HG02943 (cell line): ENCODE measurements around the gene PCDHGC4.
A peak's percentile ranks its signal among the peaks of the same experiment; 100 is the strongest.

ENCODE experiments used
- ATAC-seq: cut with Tn5 transposase; IDR thresholded peaks from one replicate; pipeline ENCODE4 v1.9.1; 2021; ENCODE audit warnings: mild to moderate bottlenecking, low read depth, moderate library complexity; ENCODE audit not compliant: unreplicated experiment

The PCDHGC4 gene

DNA sequence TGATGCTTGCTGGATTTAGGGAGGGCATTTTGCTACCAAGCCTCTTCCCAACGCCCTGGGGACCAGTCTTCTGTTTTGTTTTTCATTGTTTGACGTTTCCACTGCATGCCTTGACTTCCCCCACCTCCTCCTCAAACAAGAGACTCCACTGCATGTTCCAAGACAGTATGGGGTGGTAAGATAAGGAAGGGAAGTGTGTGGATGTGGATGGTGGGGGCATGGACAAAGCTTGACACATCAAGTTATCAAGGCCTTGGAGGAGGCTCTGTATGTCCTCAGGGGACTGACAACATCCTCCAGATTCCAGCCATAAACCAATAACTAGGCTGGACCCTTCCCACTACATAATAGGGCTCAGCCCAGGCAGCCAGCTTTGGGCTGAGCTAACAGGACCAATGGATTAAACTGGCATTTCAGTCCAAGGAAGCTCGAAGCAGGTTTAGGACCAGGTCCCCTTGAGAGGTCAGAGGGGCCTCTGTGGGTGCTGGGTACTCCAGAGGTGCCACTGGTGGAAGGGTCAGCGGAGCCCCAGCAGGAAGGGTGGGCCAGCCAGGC, 27.0 kb downstream of the PCDHGC4 start:
- ATAC-seq, result no peak

DNA sequence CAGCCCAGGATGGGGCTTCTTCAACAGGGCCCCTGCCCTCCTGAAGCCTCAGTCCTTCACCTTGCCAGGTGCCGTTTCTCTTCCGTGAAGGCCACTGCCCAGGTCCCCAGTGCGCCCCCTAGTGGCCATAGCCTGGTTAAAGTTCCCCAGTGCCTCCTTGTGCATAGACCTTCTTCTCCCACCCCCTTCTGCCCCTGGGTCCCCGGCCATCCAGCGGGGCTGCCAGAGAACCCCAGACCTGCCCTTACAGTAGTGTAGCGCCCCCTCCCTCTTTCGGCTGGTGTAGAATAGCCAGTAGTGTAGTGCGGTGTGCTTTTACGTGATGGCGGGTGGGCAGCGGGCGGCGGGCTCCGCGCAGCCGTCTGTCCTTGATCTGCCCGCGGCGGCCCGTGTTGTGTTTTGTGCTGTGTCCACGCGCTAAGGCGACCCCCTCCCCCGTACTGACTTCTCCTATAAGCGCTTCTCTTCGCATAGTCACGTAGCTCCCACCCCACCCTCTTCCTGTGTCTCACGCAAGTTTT, 27.6 kb downstream of the PCDHGC4 start:
- ATAC-seq, result no peak

DNA sequence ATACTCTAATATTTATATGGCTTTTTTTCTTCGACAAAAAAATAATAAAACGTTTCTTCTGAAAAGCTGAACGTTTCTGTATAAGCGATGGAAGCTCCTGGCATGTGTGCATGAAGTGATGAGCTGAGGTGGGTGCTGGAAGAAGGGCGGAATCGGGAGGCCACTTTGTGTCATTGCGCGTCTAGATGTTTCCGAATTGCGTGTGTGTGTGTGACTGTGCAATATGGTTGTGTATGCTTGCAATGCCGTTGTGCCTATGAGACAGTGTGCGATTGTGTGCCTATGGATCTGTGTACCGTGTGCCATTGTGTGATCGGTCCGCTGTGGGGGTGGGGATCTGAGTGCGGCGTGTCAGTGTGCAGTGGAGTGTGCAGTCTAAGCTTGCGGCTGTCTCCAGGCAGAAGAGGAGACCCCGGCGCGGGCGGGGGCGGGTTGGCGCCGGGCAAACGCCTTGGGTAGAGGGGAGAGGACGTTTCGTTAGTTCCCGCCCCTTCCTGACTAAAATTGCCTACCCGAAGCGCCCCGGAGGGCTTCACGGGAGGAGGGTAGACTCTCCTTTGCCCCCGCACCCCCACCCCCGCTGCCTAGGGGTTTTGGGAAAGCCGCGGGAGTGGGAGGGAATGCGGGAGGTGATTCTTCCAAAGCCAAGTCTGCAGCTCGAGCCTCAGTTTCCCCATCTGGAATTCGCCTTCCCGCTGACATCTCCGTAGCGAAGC, 28.2 kb downstream of the PCDHGC4 start:
- ATAC-seq, result no peak

DNA sequence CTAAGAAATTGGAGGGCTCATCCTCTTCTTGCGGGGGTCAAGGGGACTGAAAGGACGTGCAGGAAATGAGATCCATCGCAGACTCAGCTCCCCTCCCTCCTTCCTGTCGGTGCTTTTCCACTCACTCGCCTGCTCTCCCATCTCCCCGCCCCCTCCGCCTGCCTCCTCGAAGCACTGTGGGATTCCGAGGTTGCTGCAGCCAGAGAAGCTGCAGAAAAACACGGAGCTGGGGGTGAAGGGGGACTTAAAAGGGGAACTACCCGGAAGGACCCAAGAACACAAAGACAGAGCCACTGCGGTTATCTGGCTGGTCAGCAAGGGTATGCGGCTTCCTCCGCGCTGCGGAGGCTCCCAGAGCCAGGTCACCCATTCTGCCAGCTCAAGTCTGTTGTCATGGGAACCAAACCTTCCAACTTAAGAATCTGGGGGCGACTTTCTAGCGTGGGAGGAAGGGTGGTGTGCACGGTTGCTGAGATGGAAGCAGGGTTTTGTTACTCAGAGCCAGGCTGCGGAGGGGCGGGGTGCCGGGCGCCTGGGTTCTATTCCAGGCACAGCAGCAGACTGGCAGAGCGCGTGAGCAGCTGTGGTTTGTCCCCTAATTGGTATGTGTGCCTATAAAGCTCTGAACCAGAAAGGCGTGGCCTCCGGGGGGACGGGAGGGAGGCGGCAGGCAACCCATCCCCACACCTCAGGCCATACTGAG, 28.9 kb downstream of the PCDHGC4 start:
- no peak for ATAC-seq

DNA sequence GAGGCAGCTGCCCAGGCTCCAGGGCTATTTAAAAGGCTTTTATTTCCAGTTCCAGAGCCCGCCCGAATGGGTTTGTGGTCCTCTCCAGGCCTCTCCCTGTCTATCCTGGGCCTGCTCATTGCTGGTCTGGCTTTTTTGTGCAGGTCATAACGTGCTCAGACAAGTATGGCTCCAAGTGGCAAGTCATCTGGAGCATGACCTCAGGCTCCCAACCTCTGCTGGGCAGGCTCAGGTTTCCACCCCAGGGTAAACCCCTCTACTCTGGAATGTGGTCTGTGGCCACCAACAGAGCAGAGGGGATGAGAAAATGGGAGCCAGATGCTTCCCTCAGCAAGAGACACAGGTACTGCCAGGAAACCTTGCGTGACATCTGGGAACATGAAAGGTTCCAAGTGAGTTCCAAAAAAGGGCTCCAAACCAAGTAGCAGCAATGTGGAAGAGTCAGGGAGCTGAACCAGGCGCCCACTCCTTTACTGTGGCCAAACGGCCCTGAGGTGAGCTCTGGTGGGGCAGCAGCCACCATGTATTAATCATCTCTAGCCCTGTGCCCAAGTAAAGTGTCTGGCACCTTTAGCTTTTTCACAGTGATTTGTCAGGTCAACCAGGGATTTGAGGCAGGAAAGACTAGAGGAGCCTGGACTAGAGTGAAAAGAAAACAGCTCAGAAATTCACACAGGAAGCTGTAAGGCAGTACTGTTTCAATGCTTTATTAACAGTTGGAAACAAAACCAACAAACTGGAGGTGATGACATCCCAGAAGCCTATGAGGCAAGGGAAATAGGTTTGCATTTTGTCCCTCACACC, 29.7 kb downstream of the PCDHGC4 start:
- ATAC-seq, result no peak

DNA sequence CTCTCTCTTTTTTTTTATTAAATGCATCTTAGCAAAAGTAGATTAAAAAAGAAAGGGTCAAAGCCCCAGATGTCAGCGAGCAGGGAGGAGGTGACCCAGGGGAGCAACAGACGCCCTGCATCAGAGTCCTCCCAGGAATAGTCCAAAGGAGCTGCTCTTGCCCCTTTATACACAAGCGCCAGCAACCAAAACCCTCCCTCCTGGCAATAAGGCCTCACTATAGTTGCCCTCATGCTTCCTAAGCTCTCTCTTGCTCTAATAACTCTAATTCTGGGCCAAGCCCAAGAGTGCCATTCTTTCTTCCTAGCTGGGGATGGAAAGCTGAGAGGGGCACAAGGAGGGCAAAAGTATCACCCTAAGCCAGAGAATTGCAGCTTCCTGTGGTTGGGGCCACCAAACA, 30.3 kb downstream of the PCDHGC4 start:
- no peak for ATAC-seq

DNA sequence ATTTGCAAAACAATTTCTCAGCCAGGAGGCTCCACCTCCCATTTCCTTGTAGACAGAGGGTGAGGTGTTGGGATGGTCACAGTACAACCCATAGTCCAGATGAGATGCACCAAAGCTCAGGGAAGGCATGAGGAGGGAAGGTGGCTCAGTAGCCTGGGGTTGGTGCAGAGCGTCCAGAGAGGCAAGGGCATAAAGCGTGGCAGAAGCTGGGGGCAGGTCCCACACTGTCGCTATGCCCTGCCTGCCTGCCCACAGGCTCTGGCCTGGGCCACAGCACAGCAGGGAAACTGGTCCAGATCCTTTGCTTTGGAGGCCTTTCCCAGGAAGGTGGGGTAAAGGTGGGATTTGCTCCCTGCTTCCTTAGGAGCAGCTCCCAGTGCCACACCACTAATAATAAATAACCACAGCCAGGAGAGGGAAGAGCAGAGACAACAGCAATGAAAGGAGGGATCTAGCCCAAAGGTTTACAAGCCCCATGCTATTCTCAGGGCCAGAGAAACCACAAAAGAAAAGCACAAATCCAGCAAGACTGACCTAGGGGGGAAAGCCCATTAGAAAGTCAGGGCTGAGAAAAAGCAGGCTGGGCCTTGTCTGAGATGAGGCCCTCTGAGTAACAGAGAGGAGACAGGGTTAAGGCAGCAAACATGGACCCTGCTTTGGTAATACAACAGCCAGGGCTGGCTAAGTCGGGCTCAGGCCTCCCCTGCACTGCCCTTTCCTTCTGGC, 31.3 kb downstream of the PCDHGC4 start:
- ATAC-seq, result no peak

DNA sequence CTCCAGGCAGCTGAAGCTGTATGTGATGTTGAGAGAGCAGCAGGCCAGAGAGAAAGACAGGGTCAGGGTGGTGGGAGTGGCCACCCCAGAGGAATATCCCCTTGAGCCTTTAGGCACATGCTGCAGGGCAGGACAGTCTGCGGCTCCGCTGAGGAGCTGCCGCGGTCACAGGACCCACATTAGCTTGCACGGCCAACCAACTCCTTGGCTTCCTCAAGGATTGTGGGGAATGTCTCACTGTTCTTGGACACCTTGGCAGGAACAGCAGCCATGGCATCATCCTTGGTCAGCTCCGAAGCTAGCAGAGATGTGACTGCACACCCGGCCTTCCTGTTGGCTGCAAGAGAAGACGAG, 31.8 kb downstream of the PCDHGC4 start:
- ATAC-seq, result no peak

DNA sequence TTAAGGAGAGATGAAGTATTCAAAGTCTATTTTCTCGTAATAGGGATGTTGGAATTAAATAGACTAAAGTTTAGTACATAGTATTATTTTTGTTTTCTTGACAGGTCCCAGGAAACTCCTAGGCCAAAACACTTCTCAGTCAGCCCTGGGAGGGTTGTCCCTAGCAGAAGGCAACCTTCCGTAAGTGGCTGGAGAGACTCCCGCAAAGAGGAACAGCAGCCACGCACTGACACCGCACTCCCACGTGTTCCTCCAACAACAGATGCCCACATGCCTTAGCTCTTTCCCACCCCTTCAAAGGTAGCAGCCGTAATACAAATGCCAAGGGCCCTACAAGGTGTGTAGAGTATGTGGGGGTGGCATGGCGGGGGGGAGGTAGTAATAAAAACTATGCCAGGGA, 32.5 kb downstream of the PCDHGC4 start:
- ATAC-seq, result no peak

DNA sequence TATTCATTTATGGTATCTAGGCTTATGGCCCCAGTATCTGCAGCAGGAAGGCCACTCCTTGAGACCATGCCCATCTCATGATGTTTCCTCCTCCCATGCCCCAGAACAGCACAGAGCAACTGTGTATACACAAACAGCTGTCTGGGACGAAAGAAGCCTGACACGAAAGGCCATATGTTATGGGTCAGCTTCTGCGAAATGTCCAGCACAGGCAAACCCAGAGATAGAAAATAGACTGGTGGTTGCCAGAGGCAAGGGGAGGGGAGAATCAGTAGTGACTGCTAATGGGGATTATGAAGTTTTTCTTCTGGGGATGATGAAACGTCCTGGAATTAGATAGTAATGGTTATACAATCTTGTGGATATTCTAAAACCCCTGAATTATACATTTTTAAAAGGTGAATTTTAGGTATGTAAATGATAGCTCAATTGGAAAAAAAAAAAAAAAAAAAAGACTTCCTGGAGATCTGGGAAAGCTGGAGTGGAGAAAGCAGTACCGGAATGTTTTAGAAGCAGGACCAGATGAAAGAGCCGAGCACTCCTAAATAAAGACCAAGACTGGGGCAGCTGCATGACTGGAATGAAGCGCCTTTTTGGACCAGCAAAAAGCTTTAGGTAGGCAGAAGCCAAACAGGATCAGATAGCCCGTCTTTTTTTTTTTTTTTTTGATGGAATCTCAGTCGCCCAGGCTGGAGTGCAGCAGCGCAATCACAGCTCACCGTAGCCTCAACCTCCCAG, 33.2 kb downstream of the PCDHGC4 start:
- ATAC-seq, result no peak

DNA sequence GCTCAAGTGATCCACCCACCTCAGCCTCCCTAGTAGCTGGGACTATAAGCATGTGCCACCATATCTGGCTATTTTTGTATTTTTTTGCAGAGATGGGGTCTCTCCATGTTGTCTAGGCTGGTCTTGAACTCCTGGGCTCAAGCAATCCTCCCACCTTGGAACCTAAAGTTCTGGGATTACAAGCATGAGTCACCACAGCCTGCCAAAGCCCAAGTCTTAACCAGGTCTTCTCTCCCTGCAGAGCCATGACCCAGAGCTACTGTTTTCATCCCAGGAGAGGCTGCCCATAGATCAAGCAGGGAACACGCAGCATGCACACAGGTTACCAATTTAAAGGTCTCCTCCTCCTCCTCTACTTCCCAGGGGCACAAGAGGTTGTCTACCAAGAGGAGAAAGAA, 33.8 kb downstream of the PCDHGC4 start:
- no peak for ATAC-seq

DNA sequence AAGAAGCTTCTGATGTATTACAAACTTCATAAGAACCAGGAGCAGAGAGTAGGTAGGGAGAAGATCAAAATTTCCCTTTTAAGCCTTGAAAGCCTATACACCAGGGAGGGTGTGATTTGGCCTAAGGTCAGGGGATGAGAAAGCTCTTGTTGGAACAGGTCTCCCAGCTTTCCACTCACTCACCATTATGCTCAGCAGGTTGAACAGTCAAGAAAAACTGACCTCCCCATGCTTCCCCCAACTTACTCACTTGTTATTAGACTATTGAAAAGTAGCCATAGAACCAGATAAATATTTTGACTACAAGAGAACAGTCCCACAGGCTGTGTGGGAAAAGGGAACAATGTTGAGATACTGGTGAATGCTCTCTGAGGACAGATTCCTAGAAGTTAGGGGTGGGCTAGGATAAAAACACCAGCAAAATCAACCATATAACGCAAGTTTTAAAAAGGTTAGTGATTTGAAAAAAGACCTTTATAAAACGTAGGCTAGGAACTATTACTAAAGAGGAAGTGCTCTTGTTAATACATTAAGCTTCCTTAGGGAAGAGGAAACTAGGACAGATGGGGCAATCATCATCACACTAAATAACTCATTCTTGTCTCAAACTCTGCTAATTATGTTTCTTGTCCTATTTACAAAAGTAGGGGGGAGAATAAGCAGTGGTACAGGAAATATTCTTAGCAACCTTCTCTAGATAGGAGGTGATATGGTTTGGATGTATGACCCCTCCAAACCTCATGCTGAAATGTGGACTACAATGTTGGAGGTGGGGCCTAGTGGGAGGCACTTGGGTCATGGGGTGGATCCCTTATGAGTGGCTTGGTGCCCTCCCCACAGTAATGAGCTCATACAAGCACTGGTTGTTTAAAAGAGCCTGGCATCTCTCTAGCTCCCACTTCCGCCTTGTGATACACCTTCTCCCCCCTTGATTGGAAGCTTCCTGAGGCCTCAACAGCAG, 35.1 kb downstream of the PCDHGC4 start:
- ATAC-seq, result no peak

DNA sequence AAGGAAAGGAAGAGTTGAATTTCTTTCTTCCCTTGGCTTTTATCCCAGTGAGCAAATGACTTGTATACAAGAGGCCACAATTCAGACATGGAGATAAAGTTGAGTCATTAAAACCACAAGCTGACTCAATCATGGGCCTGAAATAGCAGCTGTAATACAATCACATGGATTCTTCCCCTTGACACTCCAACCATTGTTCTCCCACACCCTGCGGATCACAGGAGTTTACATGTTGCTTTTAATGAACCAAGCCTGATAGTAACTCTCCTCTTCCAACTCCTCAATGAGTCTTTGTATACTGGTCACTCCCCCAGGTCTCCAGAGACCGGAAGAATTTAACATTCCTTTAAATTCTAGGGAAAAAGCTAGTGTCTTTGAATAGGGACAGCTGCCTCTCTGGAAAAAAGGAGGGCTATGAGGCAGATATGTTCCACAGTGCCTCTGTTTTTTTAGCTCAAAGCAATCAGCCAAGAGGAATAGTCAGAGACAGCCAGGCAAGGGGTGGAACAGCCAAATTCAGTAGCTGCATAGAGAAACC, 36.5 kb downstream of the PCDHGC4 start:
- no peak for ATAC-seq

DNA sequence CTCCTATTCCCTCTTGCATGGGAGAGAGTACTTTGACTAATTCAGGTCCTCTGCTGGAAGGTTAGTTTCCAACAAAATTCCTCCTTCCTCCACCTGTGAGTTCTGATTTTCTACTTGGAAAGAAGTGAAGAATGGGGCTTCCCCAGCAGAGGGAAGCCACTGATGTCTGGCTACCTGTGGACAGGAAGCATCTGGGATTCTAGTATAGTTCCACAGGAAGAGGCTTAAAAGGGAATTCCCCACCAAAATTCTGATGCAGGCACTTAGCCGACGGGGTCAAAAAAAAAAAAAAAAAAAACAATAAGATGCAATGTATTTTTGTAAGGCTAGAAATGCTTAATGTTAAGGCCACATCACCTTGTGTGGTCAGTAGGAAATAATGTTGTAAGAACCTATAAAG, 37.5 kb downstream of the PCDHGC4 start:
- no peak for ATAC-seq

DNA sequence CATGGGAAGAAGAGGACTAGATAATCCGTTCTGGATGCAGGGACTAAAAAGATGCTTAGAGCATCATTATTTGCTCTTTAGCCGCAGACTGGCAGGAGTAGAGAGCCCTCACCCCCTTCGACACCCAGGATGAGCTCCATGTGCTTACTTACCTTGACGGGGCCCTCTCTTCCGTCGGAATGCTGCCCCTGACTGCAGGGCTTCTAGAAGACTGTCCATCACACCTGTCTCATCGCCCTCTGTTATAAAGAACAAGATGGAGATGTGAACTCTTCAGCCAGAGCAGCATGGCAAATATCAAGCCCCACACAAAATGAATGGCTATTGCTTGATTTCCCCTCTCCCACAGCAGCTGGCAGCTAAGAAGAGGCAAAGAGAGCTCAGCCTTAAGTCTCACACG, 39.2 kb downstream of the PCDHGC4 start:
- no peak for ATAC-seq

DNA sequence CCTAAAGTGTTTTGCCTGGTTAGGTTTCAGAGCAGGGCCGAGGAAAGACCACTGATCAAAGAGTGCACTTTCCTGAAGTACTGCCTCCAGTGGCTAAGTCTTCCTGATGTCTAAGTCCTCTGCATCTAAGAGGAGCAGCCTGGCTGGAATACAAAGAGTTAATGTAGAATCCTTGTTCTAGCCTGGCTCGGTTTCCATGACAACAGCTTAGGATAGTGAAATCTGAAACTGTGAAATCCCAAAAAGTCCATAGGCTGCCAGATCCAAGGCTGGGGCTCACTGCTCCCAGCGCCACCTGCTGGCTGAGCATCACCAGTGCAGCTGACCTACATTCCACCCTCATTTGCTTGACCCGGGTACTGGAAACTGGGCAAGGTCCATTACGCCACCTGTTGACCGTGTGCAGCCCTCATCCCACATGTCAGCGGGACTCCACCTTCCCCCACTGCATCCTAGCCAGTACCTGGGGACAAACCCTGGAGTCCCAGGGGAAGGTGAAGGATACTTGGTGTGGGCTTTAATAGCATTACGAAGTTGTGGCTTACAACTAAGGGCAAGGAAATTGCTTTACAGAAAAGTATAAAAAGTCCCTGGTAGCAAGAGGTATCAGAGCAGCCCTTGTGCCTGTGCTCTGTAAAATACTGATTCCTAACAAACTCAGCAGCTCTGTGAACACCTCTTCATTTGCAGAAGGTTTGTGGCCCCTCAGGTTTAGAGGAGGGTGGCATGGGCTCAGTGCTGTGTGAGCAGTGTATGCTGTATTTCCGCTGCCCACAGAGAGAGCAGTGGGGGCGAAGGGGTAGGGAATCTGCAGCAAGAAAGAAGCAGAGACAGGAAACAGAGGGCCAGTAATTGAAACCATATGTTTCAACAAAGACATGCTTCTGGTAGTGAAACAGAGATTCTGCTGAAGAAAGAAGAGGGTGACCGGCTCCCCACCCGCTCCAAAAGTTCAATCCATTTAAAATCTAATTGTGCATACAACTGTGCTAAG, 40.1 kb downstream of the PCDHGC4 start:
- peak; percentile 82 for ATAC-seq

DNA sequence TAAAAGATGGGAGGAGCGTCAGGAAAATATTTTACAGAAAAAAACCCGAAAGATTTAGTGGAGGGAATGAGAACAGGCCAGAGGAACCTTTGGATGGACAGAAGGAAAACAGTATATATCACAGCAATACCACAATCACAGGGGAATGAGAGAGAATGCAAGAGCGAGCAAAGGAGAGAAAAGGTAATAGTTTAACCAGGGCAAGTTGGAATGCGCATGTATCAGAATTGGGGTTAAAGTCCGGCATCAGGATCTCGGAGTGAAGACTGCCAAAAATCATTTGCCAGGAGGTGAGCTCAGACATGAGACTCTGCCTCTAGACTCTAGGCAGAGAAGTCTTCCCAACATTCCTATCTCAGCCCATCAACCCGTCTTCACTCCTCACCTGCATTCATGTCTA, 40.8 kb downstream of the PCDHGC4 start:
- no peak for ATAC-seq
